Measurements from ENCODE around the gene MLPH. TPM values are rescaled to one million over a fixed set of nuclear protein-coding genes. Genes with fewer than 3 reads are reported as not detected.

Gene MLPH
- total RNA-seq, 1 donor from 2014 or later = not detected

- Mint-ChIP-seq H3K9me3 (no peaks in the 10 kb centered on the region), H3K4me1 (no peaks in the 10 kb centered on the region), H3K36me3 (ENCODE audit: low read depth) (no peaks in the 10 kb centered on the region), H3K27me3 (ENCODE audit: low read depth) (peaks cover 6% of the 10 kb centered on the region), H3K27ac (ENCODE audit: unreplicated experiment) (no peak overlapping the region), H3K4me3 (no peak overlapping the region)
- no peak for DNase-seq (ENCODE audit: low read depth, low spot score)
- TF ChIP-seq, protein P1, sequence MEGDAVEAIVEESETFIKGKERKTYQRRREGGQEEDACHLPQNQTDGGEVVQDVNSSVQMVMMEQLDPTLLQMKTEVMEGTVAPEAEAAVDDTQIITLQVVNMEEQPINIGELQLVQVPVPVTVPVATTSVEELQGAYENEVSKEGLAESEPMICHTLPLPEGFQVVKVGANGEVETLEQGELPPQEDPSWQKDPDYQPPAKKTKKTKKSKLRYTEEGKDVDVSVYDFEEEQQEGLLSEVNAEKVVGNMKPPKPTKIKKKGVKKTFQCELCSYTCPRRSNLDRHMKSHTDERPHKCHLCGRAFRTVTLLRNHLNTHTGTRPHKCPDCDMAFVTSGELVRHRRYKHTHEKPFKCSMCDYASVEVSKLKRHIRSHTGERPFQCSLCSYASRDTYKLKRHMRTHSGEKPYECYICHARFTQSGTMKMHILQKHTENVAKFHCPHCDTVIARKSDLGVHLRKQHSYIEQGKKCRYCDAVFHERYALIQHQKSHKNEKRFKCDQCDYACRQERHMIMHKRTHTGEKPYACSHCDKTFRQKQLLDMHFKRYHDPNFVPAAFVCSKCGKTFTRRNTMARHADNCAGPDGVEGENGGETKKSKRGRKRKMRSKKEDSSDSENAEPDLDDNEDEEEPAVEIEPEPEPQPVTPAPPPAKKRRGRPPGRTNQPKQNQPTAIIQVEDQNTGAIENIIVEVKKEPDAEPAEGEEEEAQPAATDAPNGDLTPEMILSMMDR (conservative IDR thresholded peaks at IDR 0.05) = no peak
Measured at GRCh38 chr2:237501892-237502513, 15.0 kb downstream of the MLPH start.

DNA sequence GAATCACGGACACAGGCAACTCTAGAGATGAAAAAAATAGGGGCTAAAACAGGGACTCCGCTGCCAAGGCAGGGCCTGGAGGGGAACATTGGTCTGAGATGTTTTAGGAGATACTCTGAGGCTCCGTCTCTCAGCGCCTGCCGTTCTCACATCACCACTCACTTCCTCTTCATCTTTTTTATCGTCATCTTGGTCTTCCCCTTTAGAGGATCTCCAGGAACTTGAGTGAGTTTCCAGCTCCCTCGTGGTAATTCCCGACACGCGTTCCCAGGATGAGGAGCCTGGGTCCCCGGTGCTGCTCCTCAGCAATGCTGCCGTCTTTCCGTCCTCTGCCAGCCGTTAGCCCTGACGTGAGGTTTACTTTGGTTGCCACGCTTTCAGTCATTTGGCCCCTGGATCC is 16.1 kb downstream of the MLPH start:
- Mint-ChIP-seq H3K4me3 (no peak overlapping the region), H3K4me1 (no peaks in the 10 kb centered on the region), H3K36me3 (ENCODE audit: low read depth) (no peaks in the 10 kb centered on the region), H3K27ac (ENCODE audit: unreplicated experiment) (no peak overlapping the region), H3K9me3 (no peaks in the 10 kb centered on the region), H3K27me3 (ENCODE audit: low read depth) (peaks cover 6% of the 10 kb centered on the region)
- TF ChIP-seq, protein P1 (conservative IDR thresholded peaks at IDR 0.05) = no peak
- no peak for DNase-seq (ENCODE audit: low read depth, low spot score)

DNA sequence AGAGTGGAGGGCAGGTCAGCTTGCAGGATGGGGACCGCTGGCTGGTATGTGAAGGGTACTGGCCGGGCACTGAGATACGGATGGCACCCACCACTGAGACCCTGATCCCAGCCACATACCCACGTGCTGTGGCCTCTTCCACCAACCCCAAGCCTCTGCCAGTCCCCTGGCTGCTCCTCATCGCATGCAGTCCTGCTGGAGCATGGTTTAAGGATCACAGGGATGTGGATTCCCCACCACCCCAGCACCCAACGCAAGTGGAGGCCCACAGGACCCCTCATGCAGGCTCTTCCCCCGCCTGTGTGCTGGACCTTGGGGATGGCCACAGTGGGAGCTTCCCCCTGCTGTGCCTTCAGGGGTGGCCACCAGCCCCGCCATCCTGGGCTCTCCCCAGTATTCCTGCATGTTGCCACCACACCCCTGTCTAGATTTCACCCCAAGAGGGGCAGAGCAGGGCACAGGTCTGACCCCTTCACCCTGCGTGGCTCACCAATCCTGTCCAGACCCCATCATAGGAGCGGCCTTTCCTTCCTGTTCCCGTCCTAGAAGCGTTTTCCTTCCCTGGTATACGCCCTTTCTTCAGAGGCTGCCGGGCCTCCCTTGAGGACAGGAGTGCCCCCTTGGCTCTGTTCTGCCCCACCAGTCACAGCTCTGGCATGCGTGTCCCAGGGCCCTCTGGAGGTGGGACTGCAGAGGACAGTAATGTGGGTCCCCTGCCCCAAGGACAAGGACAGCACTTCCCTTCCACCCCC is 18.3 kb downstream of the MLPH start:
- Mint-ChIP-seq H3K27me3 (ENCODE audit: low read depth) (peaks cover 6% of the 10 kb centered on the region), H3K36me3 (ENCODE audit: low read depth) (no peaks in the 10 kb centered on the region), H3K4me3 (no peak overlapping the region), H3K4me1 (no peaks in the 10 kb centered on the region), H3K9me3 (no peaks in the 10 kb centered on the region), H3K27ac (ENCODE audit: unreplicated experiment) (no peak overlapping the region)
- DNase-seq (ENCODE audit: low read depth, low spot score) = no peak
- TF ChIP-seq, protein P1 (conservative IDR thresholded peaks at IDR 0.05) = no peak

GRCh38 chr2:237507512-237507911 is 20.5 kb downstream of the MLPH start:
- H3K27ac Mint-ChIP-seq (ENCODE audit: unreplicated experiment) = no peak overlapping the region
- H3K4me3 Mint-ChIP-seq = no peak overlapping the region
- TF ChIP-seq, protein P1 (conservative IDR thresholded peaks at IDR 0.05) = no peak
- H3K9me3 Mint-ChIP-seq = no peaks in the 10 kb centered on the region
- H3K36me3 Mint-ChIP-seq (ENCODE audit: low read depth) = no peaks in the 10 kb centered on the region
- no peak for DNase-seq (ENCODE audit: low read depth, low spot score)
- no peaks in the 10 kb centered on the region for H3K27me3 Mint-ChIP-seq (ENCODE audit: low read depth)
- H3K4me1 Mint-ChIP-seq = no peaks in the 10 kb centered on the region

GRCh38 chr2:237508361-237508760 is 21.3 kb downstream of the MLPH start:
- TF ChIP-seq, protein P1 (conservative IDR thresholded peaks at IDR 0.05) = no peak
- no peaks in the 10 kb centered on the region for H3K27me3 Mint-ChIP-seq (ENCODE audit: low read depth)
- H3K27ac Mint-ChIP-seq (ENCODE audit: unreplicated experiment) = no peak overlapping the region
- no peak for DNase-seq (ENCODE audit: low read depth, low spot score)
- H3K4me1 Mint-ChIP-seq = peaks cover 3% of the 10 kb centered on the region
- H3K36me3 Mint-ChIP-seq (ENCODE audit: low read depth) = no peaks in the 10 kb centered on the region
- H3K9me3 Mint-ChIP-seq = no peaks in the 10 kb centered on the region
- no peak overlapping the region for H3K4me3 Mint-ChIP-seq
